Kidney capillary endothelial cell (primary cell): ENCODE data around the gene LASP1NB.

ENCODE experiments used
- DNase-seq: peaks from one replicate; pipeline ENCODE4 v3.0.0-alpha.2; 2018; ENCODE audit warnings: low spot score

The LASP1NB gene

GRCh38 chr17:38925263-38925995, at the start of gene LASP1NB:
LASP1NB (plus strand) TSS chr17:38925614.
- no peak for DNase-seq

DNA sequence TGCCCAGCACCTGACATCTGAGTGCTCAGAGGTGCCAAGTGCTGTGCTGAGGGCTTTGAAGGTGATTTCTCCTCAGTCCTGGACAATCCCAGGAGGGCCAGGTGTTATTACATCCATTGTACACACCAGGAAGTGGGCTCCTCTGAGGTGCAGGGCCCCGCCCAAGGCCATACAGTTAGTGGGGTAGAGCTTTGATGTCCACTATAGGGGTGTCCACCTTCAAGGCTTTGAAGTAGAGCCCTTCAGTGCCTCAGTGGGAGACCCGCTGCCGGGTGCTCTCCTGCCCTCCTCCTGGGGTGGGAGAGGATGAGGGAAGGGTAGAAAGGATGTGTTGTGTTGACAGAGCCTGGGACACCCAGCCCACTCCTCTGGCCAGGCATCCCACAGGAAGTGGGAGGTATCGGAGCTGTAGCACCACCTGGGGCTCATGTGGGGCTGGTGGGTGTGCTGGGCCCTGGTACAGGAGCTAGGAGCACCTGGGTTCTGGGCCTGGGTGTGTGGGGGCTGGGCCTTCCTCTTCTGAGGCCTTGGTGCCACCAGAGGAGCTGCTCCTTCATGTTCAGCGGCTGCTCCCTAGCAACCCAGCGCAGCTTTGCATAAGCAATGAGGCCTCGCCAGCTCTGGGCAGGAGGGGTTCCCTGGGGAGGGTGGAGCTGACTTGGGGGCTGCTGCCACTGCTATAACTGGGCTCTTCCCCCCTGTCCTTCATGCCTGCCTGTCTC, 48.1 kb upstream of the LASP1NB start:
- no peak for DNase-seq

DNA sequence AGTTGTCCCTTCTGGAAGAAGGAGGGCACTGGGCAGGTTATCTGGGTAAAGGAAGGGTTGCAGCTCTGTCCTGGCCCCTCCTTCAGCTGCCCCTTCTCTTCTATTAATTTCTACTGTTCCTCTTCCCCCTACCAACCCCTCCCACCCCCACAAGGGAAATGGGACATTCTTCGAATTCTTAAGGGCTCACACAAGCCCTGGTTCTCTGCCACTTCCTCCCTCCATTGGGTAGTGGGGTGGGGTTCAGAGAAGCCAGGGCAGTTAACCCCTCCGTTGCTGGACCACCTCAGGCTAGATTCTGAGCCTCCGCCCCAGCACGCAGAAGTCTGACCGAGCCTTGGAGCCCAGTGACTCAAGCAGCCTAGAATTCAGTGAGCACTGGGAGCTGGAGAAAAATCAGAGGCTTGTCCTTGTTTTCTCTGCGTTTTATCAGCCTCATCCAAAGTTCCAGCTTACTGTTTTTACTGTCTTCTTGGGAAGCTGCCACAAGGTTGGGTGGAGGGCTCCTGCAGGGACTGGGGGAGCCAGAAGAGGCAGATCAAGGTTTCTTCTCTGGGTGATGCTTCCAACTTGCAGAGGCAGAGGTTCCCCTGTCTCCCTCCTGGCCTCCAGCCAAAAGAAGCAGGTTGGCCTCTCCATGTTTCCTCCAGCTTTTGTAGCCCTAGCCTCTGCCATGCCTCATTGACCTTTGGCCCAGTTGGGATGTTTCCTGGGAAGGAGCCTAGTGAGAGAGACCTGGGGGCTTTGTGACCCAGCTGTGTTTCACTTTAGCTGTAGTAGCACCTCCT, 45.3 kb upstream of the LASP1NB start:
- peak; percentile 84 for DNase-seq

GRCh38 chr17:38881600-38882191, 43.7 kb upstream of the LASP1NB start:
- no peak for DNase-seq

DNA sequence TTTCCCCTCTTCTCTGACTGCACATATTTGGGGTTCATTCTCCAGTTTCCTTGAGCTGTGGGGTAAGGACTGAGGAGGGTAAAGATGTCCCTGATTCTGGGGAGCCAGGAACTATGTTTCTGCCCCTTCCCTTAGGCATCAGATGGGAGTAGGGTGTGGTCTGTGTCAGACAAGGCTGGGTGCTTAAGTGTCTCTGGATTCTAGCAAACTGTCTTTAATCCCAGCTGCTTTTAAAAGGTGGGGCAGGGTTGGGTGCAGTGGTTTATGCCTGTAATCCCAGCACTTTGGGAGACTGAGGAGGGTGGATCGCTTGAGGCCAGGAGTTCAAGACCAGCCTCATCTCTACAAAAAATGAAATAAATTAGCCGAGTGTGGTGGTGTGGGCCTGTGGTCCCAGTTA, 42.5 kb upstream of the LASP1NB start:
- DNase-seq = no peak

DNA sequence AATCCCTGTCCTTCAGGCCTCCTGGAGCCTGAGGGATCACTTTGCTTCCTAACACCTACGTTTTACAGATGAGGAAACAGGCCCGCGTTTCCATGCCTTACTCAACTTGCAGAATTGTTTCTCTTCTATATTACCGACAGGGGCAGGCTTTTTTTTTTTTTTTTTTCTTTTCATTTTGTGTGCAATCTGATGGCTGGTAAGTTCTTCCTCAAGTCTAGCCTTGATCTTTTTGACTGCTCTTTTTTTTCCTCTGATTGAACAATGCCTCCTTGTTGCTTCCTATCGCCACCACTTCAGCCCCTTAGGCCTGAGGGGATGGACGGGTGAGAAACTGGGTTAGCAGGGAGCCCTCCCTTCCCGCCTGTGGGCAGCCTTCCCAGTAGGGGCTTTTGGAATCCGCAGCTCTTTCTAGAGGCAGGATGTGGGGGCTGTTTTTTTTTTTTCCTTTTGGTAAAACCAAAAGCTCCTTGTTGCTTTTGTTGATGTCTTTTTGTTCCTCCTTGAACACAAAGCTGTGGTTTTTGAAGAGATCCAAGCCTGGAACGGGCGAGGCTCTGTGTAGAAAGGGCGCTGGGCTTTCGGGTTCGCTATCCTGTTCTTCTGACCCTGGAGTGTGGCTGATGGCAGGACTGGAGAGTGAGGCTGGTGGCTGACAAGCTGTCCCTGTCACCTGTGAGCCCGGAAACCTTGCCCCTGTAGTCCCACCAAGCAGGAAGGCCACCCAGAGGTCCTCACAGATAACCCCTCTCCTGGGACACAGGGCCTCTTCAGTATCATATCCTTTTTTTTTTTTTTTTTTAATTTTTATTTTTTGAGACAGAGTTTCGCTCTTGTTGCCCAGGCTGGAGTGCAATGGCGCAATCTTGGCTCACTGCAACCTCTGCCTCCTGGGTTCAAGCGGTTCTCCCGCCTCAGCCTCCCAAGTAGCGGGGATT, 41.6 kb upstream of the LASP1NB start:
- no peak for DNase-seq

- DNase-seq = no peak
Observed at GRCh38 chr17:38885044-38885727, 40.2 kb upstream of the LASP1NB start.

GRCh38 chr17:38885728-38886642, 39.4 kb upstream of the LASP1NB start:
- no peak for DNase-seq

DNA sequence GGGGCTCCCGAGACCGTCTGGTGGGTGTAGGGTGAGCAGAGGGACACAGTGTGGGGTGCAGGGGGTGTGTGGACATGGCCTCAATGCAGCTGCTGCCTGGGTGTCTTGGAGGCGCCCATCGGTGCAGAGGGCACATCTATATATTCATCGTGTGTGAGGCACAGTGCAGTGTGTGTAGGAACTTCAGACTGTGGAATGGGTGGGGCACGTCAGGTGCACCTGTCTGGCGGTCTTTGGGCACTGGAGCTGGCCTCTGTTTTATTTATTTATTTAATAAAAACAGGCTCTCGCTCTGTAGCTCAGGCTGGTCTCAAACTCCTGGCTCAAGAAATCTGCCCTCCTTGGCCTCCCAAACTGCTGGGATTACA, 38.8 kb upstream of the LASP1NB start:
- no peak for DNase-seq

DNA sequence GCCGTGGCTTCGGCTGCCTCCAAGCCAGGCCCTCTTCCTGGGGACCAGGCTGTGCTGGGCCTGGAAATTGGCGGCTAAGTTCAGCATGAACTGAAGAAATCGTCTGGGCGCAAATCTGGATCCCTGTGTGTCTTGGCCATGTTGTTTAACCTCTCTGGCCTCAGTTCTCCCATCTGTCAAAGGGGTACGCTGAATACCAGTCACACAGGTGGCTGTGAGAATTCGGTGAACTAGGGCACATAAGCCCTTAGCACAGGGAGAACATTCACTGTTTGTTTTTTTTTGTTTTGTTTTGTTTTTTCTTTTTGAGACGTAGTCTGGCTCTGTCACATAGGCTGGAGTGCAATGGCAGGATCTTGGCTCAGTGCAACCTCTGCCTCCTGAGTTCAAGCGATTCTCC, 36.6 kb upstream of the LASP1NB start:
- no peak for DNase-seq

- no peak for DNase-seq
Observed at GRCh38 chr17:38889745-38890409, 35.5 kb upstream of the LASP1NB start.

DNA sequence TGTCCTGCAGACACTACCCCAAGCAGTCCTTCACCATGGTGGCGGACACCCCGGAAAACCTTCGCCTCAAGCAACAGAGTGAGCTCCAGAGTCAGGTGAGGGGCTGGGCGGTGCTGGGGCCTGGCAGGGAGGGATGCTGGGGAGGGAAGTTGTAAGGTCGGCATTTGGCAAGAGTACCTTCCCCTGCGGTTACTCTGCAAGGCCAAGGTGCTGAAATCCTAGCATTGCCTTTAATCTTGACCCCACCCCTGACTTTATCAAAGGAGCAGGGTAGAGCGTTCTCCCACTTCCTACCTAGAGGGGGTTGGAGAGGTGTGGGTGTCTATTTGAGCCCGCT, 35.0 kb upstream of the LASP1NB start:
- DNase-seq = no peak

DNA sequence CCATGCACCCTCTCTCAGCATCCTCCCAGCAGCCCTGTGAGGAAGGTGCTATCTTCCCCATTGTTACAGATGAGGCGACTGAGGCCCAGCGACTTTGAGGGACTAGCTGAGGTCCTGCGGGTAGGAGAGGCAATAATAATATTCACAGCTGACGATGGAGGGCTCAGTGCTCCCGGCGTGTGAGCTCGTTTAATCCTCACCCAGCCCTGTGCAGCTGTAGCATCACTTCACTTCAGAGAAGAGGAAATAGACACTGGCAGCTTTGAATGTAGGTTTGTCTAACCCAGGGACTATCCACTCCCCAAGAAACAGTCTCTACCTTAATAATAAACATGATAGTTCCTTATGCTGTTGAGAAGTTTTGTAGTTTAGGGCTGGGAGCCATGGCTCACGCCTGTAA, 34.0 kb upstream of the LASP1NB start:
- no peak for DNase-seq

DNA sequence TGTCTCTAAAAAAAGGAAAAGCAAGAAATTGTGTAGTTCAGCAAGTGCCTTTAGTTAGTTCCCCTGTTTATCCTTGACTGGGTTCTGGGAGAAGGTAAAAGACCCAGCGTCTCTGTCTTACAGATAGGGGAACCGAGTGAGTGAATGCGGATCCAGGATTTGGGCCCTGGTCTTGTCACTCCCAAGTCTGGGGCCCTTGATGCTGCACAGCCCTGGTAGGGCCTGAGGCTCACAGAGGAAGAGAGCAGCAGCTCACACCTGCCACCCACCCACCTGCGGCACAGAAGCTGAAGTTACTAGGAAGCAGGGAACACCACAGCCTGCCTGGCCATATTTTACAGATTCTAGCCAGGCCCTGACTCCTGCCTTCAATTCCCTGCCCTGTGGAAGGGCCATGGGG, 33.3 kb upstream of the LASP1NB start:
- no peak for DNase-seq

- DNase-seq = no peak
Observed at GRCh38 chr17:38892620-38893019, 32.8 kb upstream of the LASP1NB start.

- DNase-seq = no peak
Observed at GRCh38 chr17:38893113-38893512, 32.3 kb upstream of the LASP1NB start.

DNA sequence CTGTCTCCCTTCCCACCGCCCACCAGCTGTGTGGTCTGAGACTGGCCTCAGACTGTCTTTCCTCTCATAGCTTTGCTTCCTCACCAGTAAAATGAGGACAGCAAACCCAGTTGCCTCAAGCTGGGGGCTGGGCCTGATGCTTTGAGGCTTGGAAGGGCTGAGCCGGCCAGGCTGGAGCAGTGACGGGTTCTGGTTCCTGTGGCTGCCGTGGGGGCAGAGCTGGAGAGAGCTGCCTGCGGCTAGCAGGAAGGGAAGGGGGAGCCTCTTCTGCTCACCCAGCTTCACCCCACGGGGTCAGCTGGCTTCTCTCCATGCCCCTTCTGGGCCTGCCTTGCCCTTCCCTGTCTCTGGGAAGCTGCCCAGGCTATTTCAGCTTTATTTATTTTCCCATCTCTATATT, 31.8 kb upstream of the LASP1NB start:
- DNase-seq = peak; percentile 21

DNA sequence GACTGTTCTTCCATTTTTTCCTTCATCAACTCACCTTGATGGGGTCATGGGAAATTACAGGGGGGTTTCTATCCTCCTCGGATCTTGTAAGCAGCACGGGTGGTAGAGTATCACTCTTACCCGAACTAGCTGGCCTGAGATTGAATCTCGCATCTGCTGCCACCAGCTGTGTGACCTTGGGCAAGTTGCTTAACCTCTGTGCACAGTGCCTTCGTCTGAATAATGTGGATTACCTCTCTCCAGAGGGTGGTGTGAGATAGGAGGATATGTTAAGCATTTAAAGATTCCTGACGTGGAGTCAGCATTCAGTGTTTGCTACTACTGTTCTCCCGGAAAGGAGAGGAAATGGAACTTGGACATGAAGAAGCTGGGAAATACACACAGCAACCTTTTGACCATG, 31.1 kb upstream of the LASP1NB start:
- no peak for DNase-seq

DNA sequence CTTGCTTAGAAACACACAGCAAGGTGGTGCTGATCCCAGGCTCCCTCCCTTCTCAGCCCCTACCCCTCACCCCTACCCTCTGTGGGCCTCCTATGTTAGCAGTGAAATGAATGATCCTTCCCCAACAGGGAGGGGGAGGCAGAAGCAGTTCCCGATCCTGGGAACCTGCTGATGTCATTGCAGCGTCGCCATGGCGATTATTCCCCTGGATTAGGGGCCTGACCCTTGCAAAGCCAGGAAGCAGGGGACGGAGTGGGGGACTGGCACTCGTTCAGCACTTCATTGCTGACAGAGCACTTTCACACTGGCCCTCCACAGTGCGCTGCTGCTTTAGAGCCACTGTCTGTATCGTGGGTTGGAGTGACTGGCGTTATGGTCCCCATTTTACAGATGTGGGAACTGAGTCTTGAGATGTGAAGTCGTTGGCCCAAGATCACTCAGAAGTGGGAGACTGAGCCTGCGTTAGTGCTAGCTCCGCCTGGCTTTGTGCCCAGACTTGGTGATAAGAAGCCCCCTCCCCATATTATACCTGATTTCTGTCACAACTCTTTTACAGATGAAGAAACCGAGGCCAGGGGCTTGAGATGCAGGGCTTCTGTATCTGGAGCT, 29.0 kb upstream of the LASP1NB start:
- no peak for DNase-seq
